NCI-H460 (cell line): ENCODE results near the gene IARS1. TPM values are rescaled to one million over a fixed set of nuclear protein-coding genes. Genes with fewer than 3 reads are reported as not detected.
A peak's percentile ranks its signal among the peaks of the same experiment; 100 is the strongest.

ENCODE experiments used
- DNase-seq: peaks from one replicate; pipeline ENCODE4 v3.0.0-alpha.2; 2016; ENCODE audit warnings: low read depth; ENCODE audit errors: extremely low read depth
- total RNA-seq: library from RNA; depleted of rRNA; stranded (reverse); fragments of >200 nt; shearing (Covaris generic); gene quantifications from 2 replicates; pipeline ENCODE4 v1.2.3, GENCODE V29; 2014

The IARS1 gene
- total RNA-seq, 1 experiment from 2014 or later = 698 TPM

DNA sequence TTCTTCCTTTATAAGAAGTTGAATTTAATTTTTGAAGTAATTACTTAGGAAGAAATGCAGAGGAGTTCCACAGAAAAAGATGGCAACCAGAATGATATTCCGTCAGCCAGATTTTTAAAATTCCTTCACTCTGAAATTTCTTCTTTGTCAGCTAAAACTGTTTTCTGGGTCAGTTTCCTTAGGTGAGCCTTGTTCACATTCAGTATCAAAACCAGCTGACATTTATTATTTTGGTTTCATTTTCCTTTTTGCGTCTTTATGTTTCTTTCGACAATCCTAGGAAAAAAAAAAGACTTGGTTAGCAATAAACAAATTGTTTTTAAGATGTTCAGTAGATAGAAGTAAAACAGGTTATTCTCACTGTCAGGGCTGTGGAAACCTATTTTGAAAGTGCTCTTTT is 4.1 kb upstream of the IARS1 start:
- DNase-seq = no peak

DNA sequence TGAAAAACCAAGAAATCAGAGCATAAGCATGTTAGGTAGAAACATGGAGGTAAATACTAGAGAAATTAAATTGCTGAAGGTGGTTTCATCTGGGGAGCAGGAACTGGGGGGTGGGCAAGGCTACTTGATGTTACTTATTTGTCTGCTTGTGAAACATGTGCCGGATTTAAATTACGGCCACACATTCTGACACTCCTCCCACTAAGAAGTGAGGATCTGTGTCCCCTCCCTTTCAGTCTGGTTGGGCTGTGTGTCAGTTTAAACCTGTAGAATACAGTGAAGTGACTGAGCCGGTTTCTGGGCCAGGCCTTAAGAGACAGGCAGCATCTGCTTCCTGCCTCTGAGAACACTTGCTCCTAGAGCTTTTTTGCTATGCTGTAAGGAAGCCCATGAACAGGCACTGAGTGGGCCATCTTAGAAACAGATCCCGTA is 2.3 kb upstream of the IARS1 start:
- no peak for DNase-seq

DNA sequence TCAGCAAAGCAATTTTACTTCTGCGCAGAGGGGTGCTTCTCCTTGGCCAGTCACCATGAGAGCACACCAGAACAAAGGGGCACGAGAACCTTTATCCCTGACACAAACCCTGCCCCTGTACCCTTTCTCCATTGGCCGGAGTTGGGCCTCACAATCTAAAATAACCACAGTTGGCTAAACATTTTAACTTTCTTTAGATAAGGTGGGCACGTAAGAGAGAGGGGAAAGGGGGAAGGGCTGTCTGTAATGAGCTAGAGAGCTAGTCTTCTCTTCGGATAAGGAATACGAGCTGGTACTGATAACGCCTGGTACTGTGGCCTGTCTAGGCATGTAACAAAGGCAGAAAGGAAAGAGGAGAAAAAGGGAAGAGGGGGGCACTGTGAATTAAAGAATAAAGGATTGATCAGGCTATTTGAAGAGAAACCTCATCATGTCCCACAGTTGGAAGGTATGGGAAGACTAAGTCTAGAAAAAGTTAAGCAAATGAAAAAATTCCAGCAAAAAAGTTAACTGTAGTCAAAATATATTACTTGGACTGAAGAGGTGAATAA is 1.8 kb upstream of the IARS1 start:
- DNase-seq = no peak

DNA sequence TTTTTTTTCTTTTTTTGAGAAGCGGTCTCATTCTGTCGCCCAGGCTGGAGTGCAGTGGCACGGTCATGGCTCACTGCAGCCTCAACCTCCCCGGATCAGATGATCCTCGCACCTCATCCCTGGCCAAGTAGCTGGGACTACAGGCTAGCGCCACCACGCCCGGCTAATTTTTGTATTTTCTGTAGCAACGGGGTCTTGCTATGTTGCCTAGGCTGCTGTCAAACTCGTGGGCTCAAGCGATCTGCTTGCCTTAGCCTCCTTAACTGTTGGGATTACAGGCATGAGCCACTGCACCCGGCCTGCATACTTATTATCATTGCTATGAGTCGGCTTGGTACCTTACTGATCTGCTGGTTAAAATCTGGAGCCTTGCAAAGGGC is 790 bp upstream of the IARS1 start:
- peak; percentile 5 for DNase-seq

DNA sequence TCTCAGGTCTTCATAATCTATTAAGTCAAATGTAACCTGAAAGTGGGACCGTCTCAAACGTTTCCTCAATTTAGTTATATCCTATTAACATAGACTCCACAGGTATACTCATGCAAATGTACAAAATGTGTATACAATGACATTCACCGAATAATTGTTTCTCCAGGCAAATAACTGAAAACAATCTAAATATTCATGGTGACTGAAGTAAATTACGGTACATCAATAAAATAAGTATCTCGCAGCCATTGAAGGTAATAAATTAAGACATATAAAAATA is 482 bp downstream of the IARS1 start:
- no peak for DNase-seq

DNA sequence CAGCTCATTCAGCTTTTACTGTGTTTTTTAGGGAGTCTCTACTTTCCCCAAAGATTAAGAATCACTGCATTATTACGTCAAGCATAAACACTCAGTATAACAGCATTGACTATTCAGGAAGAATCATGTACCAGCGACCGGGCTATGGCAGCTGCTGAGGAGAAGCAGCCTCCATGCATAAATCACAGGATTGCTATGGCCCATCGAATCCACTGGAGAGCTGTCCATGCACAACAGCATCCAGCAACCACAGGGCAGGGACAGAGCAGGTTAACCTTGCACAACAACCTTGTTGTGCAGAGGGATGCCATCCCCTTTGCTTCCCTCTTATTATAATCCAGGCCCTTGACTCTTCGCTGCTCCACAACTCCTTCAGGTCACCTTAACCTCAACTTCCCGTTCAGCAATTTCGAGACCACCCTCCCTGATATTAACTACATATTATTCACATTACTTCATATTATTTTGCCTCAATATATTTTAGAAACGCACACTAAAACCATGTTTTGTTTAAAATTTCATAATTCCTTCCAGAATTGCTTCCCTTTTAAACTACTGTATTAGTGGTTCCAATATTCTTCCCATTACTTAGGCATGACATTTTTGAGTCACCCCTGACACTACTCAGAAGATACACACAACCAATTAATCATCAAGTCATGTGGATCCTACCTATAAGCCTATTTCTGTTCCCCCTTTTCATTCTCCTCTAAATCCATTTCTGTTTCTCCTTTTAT is 991 bp downstream of the IARS1 start:
- peak; percentile 12 for DNase-seq

DNA sequence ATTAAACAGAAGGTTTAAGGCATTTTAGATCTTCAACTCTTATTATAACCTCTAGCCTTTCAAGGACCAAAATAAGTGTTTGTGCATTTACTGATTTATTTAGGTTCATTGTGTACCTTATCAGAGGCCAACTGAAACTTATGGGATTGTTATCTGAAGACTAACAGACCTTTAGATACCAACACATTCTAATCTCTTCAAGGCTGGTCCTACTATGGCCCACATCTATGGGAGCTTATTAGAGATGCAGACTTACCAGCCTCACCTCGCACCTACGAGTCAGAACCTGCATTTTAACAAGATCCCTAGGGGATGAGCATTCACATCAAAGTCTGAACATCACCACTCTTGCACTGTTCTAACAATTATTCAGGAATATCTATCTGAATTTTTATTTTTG is 1.9 kb downstream of the IARS1 start:
- DNase-seq = no peak

DNA sequence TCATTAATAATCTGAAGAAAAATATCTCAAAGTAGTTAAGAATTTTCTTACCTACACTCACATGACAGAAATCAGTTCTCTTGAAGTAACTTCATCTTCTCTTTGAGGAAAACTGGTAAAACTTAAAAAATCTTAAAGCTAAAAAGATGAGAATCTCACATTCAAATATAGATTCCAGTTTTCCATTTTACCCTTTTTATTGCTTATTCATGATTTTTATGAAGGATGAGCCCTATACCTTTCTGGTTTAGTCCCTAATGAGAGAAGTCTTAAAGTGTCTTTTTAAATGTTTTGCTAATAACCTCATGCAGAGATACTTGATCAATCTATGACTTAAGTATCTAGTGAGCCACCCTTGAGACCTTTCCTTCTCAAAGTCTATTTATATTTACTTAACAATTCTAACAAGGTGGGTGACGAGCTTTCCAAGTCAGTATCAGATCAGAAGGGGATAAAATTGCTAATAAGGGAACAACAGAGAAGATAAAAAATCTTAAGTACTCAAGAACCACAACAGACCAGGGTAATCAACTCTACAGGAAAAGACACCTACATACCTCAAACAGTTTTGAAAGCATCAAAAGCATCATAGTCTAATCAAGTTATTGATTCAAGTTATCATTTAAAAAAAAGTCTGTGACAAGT is 2.6 kb downstream of the IARS1 start:
- DNase-seq = no peak

DNA sequence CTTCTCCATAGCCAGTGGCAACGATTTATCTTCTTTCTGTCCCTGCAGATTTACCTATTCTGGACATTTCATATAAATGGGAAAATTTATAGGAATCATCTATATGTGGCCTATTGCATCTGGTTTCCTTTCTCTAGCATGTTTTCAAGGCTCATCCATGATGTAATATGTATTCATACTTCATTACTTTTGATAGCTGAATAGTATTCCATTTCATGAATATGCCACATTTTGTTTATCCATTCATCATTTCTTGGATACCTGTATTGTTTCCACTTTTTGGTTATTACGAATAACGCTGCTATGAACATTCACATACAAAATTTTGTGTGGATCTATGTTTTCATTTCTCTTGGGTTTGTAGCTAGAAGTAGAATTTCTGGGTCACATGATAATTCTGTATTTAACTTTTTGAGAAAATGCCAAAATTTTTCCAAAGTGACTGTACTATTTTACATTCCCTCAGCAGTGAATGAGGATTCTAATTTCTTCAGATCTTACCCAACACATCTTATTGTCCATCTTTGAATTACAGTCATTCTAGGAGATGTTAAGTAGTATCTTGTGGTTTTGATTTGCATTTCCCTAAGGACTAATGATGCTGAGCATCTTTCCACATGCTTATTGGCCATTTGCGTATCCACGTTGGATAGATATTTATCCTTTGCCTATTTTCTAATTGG is 3.6 kb downstream of the IARS1 start:
- DNase-seq = no peak

DNA sequence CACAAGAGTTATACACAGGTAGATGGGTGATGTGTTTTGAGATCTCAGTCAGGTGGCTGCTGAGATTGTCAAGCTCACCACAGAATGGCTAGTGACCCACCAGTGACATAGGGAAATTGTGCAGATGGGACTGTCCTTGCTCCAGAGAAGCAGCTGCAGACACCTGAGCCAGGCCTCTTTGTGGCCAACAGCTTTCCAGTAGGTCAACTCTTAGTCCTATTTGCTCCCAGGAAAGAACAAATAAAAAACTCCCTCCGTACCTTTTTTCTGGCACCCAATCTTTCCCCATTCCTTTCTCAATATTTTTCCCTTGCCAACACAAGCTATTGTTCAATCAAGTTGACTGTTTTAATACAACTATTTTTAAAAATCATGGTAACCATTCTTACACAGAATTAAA is 14.2 kb downstream of the IARS1 start:
- no peak for DNase-seq

DNA sequence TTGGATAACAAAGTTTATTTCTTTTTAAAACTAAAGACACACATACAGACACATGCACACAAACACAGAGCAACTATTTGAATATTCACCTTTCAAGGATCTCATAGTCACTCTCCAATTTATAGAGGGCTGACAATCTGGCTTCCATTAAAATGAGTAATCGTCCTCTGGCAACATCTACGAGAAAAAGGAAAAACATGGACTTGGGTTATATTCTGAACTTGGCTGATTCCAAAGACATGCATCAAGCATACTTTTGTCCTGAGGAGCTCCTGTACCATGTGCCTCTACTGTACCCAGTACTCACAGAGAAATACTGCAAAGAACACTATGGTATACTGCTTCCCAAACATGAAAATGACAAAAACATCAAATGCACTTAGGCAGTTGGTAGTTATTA is 15.4 kb downstream of the IARS1 start:
- no peak for DNase-seq

DNA sequence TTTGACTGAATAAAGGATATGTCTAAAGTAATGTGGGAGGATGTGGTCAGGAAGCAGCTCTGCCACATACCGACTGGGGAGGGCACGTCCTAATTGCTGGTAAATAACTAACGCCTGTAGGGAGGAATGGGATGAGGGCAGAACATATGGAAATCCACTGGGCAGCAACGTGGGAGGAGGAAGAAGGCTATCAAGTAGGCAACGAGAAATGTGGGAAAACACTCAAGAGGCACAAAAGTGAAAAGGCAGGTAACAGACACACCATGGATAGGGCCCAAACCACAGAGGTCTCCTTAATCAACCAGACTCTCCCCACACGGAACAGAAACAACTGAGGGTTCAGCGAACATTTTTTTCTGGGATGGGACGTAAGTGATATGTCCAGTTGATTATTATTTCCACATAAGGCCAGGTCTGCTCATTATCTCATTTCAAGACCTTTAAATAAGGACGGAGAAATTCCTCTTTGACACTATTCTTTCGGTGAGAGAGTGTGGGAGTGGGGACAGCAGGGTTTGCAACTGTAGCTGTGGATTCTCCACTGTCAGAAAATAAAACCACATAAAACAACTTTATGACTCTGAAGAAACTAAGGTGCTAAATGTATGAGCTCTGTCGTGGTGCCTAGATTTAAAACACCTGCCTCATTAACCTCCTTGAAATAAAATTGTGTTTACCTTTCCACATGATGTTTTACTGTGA is 17.0 kb downstream of the IARS1 start:
- DNase-seq = no peak

DNA sequence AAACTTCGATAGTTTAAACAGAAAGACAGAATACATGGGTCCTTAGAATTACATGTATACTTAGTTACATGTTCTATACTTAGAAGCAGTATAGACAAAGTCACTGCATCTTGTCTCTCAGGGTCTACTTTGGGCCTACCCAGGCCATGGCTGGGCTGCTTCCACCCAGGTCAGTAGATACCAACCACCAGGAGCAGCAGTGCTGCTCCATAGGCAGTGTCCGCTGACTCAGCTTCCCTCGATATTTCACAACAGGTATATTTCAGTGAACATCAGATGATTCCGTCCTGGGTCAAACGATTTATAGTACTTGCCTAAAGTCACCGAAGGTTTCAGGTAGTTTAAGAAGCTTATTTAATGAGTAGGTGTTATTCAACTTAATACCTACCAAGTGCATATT is 18.0 kb downstream of the IARS1 start:
- DNase-seq = no peak

DNA sequence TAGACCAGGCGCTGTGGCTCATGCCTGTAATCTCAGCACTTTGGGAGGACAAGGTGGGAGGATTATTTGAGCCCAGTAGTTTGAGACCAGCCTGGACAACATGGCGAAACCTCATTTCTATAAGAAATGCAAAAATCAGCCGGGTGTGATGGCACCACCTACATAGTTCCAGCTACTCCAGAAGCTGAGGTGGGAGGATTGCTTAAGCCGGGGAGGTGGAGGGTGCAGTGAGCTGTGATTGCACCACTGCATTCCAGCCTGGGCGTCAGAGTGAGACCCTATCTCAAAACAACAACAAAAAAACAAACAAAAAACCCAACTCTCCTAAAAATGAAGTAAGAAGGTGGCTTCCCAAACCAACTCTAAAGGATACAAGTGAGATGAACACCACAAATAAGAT is 23.0 kb downstream of the IARS1 start:
- no peak for DNase-seq

DNA sequence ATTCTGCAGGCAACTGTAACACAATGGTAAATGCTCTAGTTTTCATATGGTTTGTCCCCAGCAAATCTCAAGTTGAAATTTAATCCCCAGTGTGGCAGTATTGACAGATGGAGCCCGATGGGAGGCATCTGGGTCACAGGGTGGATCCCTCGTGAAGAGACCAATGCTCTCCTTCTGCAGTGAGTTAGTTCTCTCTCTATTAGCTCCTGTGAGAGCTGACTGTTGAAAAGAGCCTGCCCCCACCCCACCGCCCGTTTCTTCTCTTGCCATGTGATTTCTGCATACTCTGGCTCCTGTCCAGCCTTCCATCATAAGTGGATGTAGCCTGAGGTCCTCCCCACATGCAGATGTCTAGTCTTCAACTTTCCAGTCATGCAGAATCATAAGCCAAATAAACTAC is 27.0 kb downstream of the IARS1 start:
- DNase-seq = no peak

DNA sequence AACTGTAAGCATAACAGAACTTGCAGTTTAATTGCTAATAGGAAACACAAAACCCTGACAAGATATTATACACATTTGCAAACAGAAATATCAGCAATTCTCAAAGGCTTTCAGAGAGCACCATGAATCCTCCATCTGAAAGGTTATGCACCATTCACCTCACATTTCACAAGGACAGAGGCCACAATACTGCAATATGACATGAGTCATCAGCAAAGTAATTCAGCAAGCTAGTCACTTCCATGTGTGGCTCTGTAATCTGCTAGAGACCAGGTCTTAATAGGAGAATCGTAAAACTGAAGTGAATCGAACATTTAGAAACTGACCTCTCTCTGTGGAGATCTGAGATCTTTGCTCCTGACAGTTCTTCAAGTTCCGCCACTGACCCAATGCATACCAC is 28.3 kb downstream of the IARS1 start:
- peak; percentile 7 for DNase-seq

DNA sequence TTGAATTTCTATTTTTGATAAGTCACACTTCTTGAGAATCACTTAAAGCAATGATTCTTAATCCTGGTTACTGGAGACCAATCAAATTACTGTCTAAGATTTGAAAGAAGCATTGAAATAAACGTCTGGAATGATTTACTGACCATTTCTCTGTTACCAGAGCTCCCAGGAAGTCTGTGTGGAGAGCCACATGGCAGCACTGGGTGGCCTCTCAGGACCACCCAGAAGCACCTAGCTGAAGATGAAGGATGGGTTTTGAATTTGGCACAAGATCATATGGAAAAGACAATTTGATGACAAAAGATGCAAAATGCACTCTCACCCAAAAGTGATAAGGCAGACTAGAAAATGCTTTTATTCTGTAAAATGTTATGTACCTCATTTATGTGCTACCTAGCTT is 30.4 kb downstream of the IARS1 start:
- no peak for DNase-seq

DNA sequence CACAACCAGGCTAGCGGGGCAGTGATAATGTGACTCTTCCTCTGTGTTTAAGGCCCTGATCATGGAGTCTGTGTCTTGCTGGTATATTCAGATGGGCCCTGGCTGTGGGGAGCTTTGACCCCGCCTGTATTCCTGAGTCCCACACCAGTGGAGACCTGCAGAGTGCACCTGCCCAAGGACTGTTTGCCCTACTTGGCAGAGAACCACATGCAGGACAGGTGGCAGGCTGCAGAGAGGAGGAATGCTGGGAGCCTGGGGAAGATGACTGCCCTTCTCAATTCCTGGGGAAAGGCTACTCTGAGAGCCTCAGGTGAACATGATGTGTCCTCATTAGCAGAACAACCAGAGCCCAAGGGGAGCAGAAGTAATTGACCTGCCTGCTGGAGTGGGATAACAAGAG is 36.2 kb downstream of the IARS1 start:
- DNase-seq = no peak

DNA sequence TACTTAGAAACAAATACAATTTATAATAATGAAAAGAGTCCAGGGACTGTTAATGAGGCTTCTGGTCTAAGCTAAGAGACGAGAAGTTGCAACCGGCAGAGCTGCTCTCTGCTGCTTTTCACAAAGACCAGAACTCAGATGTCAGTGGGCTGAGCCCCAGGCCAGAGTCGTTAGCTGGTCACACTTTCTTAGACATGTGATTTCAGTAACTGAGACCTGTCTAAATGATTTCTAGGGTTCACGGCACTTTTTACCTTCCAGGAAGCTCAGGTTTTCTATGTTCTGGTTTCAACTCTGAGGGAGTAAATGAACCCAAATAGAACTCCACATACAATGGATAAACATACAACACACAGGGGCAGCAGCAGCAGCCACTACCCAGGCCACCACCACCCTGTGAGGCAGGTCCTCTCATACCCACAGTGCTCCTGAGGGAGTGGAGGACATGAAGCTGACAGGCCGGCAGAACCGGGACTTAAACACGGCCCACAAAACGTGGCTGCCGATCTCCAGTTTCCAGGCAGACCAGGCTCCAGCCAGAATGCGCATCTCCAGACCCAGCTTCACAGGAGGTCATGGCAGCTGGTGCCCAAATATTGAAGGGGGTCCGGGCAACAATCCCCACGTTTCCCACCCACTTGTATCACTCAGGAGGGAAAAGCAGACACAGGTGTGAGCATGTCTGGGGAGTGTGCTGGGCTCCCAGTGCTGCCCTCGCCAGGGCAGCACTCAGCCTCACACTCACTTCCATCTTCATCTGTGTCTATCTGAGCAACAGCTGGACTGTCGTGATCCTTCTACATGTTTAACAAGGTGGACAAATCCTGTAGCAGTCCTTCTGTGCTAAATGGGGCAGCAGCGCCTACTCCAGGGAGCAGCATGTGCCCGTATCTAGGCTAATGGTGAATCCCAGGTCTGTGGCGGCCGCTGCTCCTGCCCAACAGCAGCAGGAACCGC is 38.8 kb downstream of the IARS1 start:
- no peak for DNase-seq

DNA sequence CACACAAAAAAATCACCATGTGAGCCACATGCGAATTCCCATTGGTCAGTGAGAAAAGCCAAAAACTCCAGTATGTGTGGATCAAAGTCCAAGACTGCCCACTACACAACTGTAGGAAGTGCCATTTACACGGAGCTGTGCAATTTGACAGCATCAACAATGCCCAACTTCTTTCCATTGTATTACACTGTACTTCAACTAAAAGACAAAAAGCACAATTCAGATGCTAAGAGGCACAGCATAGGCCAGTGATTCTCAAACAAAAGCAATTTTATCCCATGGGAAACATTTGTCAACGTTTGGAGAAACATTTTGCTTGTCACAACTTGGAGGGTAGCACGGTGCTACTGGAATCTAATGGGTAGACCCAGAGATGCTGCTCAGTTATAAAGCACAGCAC is 39.8 kb downstream of the IARS1 start:
- no peak for DNase-seq
